Ishikawa (cell line): Measurements from ENCODE around the gene MRPS31.

Experiments used
- ZBTB7A ChIP-seq: IDR thresholded peaks from 2 replicates; pipeline ENCODE4 v1.6.1; 2012; ENCODE audit warnings: low read depth
- TF ChIP-seq, protein P1 (sequence below): IDR thresholded peaks from 2 replicates; pipeline ENCODE4 v1.6.1; 2012
- TF ChIP-seq, protein P2 (sequence below): IDR thresholded peaks from 2 replicates; pipeline ENCODE4 v1.6.1; 2012

DNA sequence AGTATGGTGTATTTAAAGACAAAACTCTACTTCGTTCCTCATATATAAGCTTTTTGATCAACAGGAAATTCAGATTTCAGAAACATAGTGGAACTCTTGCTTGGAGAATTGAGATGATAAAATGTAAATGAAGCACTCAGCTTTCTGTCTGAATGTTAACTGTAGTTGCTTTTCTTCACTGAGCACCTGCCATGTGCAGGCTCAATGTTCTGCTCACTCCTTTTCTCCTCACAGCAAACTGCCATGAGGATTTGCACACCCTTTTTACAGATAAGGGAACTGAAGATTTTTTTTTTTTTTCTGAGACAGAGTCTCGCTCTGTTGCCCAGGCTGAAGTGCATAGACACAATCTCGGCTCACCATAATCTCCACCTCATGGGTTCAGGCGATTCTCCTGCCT, 76.6 kb downstream of the MRPS31 start:
- TF ChIP-seq, protein P1, sequence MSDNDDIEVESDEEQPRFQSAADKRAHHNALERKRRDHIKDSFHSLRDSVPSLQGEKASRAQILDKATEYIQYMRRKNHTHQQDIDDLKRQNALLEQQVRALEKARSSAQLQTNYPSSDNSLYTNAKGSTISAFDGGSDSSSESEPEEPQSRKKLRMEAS = no peak
- no peak for TF ChIP-seq ZBTB7A
- TF ChIP-seq, protein P2, sequence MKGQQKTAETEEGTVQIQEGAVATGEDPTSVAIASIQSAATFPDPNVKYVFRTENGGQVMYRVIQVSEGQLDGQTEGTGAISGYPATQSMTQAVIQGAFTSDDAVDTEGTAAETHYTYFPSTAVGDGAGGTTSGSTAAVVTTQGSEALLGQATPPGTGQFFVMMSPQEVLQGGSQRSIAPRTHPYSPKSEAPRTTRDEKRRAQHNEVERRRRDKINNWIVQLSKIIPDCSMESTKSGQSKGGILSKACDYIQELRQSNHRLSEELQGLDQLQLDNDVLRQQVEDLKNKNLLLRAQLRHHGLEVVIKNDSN = no peak
